ENCODE data around the gene SFTPB. TPM values are rescaled to one million over a fixed set of nuclear protein-coding genes. Genes with fewer than 3 reads are reported as not detected.
"Not testable (repeated sequence)": the region's sequence is repeated elsewhere in the genome, so short reads cannot be mapped to it uniquely, and the experiment has no call there.

Gene SFTPB
- under 1 TPM; 0.16 to 0.77 (median 0.30) TPM for total RNA-seq

DNA sequence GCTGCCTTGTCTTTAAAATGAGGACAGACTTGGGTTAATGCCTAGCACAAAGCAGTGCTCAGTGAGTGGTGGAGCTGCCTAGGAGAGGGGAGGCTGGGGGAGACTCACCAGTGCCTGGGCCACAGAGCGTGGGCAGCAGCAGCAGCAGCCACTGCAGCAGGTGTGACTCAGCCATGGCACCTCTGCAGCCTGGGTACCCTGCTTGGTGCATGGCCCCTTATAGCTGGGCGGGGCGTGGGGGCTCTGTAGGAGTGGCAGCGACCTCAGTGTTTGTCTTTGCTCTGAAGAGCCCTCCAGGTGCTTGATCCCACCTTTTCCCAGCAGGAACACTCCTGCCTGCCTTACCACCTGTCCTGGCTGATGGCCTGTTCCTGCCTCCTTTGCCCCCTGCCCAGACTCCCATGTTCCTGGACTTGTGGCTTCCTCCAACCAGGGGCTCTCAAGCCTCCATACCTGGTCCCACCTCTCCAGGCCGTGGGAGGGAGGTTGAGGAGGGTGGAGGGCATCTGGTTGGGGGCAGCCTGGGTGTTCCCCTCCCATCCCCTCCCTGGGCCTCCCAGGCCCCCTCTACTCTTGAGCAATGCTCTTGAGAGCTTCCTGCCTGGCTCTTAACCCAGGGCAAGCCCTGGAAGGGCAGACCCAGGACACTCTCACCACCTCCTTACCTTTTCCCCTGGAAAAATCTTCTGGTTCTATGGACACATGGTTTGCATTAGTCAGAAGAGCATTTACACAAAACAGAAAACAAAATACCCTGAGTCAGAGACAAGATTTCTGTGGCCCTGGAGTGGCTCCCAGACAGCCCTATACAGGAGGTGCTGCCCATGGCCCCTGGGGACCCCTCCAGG, at the start of gene SFTPB:
Gene SFTPB (minus strand): TSS at position 191 of the 848 bp plus-strand sequence. CDS start 16 bp downstream, at position 175.
- in situ Hi-C loops (cut with MboI; ENCODE audit: low pct_unique_long_range_greater_than_20kb in 2 of 9, low sequenced_read_pairs in 9 of 9, unreplicated experiment in 9 of 9), result no loop called here
- Histone ChIP-seq H3K4me1 (replicated peaks in 1 of 2) (no peaks in the 10 kb centered on the region), H3K27ac (no peak within 1 kb of the TSS), H3K4me3 (no peak within 1 kb of the TSS)
- peak in 3 of 8 experiments; percentile 19 to 83 (median 80) for ATAC-seq (replicated peaks in 6 of 8)
- WGBS, 10 experiments, result 60 to 100% (median 81%) methylated on average over 1 to 2 of the region's 5 CpGs; no CpG with 5 or more reads in 4 of the 10 experiments

GRCh38 chr2:85717308-85718008, 49.5 kb upstream of the SFTPB start:
- Histone ChIP-seq H3K27ac (no peak overlapping the region), H3K4me1 (replicated peaks in 1 of 2) (no peaks in the 10 kb centered on the region), H3K4me3 (no peak overlapping the region)
- in situ Hi-C loops (cut with MboI; ENCODE audit: low pct_unique_long_range_greater_than_20kb in 2 of 9, low sequenced_read_pairs in 9 of 9, unreplicated experiment in 9 of 9), result loop anchor here in 1 of 9 experiments (25.0 kb wide), 1 partner anchor 95 kb away; no protein-coding TSS in a partner anchor
- WGBS, 10 experiments, result 6 to 87% (median 73%) methylated on average over 1 to 15 of the region's 15 CpGs
- peak in 3 of 8 experiments; percentile 96 to 99 (median 97) for ATAC-seq (replicated peaks in 6 of 8)

DNA sequence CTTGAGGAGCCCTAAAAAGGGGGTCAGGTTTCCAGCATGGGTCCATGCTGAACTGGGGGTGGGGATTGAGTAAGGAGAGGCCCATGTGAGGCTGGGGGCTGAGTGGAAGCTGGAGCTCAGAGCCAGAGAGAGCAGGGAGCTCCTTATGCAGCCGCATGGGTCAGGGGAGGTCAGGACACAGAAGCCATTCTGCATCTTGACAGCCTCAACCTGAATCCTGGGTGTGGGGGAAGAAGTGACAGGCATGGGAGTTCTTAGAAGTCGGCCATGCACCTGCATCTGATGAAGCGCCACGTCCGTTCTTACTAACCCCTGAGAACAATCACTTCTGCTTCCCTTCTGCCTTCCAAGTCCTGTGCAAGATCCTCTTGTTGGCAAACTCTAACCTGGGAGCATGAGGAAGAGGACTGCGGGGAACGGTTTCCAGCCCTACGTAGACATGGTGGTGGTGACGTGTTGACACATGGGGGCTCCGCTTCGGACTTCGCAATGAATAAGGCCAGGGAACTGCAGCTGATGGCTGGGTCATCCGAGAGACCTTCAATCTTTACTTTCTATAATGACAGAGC, 48.4 kb upstream of the SFTPB start:
- H3K4me1 ChIP-seq (replicated peaks in 1 of 2), result no peaks in the 10 kb centered on the region
- in situ Hi-C loops (cut with MboI; ENCODE audit: low pct_unique_long_range_greater_than_20kb in 2 of 9, low sequenced_read_pairs in 9 of 9, unreplicated experiment in 9 of 9), result loop anchor here in 1 of 9 experiments (25.0 kb wide), 1 partner anchor 96 kb away; no protein-coding TSS in a partner anchor
- no peak overlapping the region for H3K4me3 ChIP-seq
- no peak overlapping the region for H3K27ac ChIP-seq
- 80 to 100% (median 94%) methylated on average over 1 to 9 of the region's 13 CpGs; no CpG with 5 or more reads in 2 of the 10 experiments for WGBS, 10 experiments
- ATAC-seq (replicated peaks in 6 of 8), result no peak

- ATAC-seq (replicated peaks in 6 of 8), result no peak
- no peaks in the 10 kb centered on the region for H3K4me1 ChIP-seq (replicated peaks in 1 of 2)
- in situ Hi-C loops (cut with MboI; ENCODE audit: low pct_unique_long_range_greater_than_20kb in 2 of 9, low sequenced_read_pairs in 9 of 9, unreplicated experiment in 9 of 9), result loop anchor here in 1 of 9 experiments (25.0 kb wide), 1 partner anchor 97 kb away; no protein-coding TSS in a partner anchor
- 67 to 89% (median 78%) methylated on average over 1 to 8 of the region's 8 CpGs for WGBS, 10 experiments
- no peak overlapping the region for H3K4me3 ChIP-seq
- no peak overlapping the region for H3K27ac ChIP-seq
Observed at GRCh38 chr2:85714841-85715240, 46.8 kb upstream of the SFTPB start.

GRCh38 chr2:85714421-85714820, 46.4 kb upstream of the SFTPB start:
- WGBS, 10 experiments, result 36 to 93% (median 79%) methylated on average over 2 to 7 of the region's 7 CpGs; no CpG with 5 or more reads in 4 of the 10 experiments
- H3K4me1 ChIP-seq (replicated peaks in 1 of 2); H3K27ac ChIP-seq; H3K4me3 ChIP-seq; ATAC-seq (replicated peaks in 6 of 8): not testable (repeated sequence)
- in situ Hi-C loops (cut with MboI; ENCODE audit: low pct_unique_long_range_greater_than_20kb in 2 of 9, low sequenced_read_pairs in 9 of 9, unreplicated experiment in 9 of 9), result loop anchor here in 1 of 9 experiments (25.0 kb wide), 1 partner anchor 98 kb away; no protein-coding TSS in a partner anchor

DNA sequence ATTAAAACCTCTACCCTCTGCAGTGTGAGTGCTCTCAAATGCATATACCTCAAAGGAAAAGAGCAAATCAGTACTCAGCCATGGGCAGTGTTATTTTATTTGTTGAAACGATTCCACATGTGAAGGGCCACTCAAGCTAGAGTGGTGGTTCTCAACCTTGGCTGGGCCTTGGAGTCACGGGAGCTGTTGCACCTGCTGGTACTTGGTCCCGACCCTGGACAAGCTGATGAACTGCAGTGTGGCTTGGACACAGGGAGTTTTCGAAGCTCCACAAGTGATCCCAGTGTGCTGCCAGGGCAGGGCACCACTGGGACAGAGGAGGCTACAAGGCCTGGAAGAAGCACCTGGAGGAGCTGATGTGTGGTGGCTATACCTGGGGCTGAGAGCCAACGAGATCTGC, 45.8 kb upstream of the SFTPB start:
- H3K27ac ChIP-seq, result no peak overlapping the region
- no peak for ATAC-seq (replicated peaks in 6 of 8)
- H3K4me3 ChIP-seq, result no peak overlapping the region
- no peaks in the 10 kb centered on the region for H3K4me1 ChIP-seq (replicated peaks in 1 of 2)
- in situ Hi-C loops (cut with MboI; ENCODE audit: low pct_unique_long_range_greater_than_20kb in 2 of 9, low sequenced_read_pairs in 9 of 9, unreplicated experiment in 9 of 9), result loop anchor here in 1 of 9 experiments (25.0 kb wide), 1 partner anchor 98 kb away; no protein-coding TSS in a partner anchor
- WGBS, 10 experiments, result 14 to 86% (median 75%) methylated on average over 1 to 4 of the region's 5 CpGs; no CpG with 5 or more reads in 3 of the 10 experiments

GRCh38 chr2:85712849-85713612, 45.0 kb upstream of the SFTPB start:
- 25 to 93% (median 71%) methylated on average over 1 to 5 of the region's 9 CpGs; no CpG with 5 or more reads in 4 of the 10 experiments for WGBS, 10 experiments
- ATAC-seq (replicated peaks in 6 of 8), result peak in 3 of 8 experiments; percentile 38 to 95 (median 76)
- in situ Hi-C loops (cut with MboI; ENCODE audit: low pct_unique_long_range_greater_than_20kb in 2 of 9, low sequenced_read_pairs in 9 of 9, unreplicated experiment in 9 of 9), result loop anchor here in 1 of 9 experiments (25.0 kb wide), 1 partner anchor 99 kb away; no protein-coding TSS in a partner anchor

GRCh38 chr2:85712336-85712735, 44.3 kb upstream of the SFTPB start:
- no peak overlapping the region for H3K4me3 ChIP-seq
- ATAC-seq (replicated peaks in 6 of 8), result no peak
- H3K4me1 ChIP-seq (replicated peaks in 1 of 2), result no peaks in the 10 kb centered on the region
- whole genome bisulfite sequencing, 10 experiments, result 45 to 100% (median 75%) methylated on average over 1 to 5 of the region's 15 CpGs; no CpG with 5 or more reads in 3 of the 10 experiments
- in situ Hi-C loops (cut with MboI; ENCODE audit: low pct_unique_long_range_greater_than_20kb in 2 of 9, low sequenced_read_pairs in 9 of 9, unreplicated experiment in 9 of 9), result loop anchor here in 1 of 9 experiments (25.0 kb wide), 1 partner anchor 100 kb away; no protein-coding TSS in a partner anchor
- H3K27ac ChIP-seq, result no peak overlapping the region

More at GRCh38 chr2:85712849-85713612, 45.0 kb upstream of the SFTPB start:
- H3K27ac ChIP-seq, result no peak overlapping the region
- no peaks in the 10 kb centered on the region for H3K4me1 ChIP-seq (replicated peaks in 1 of 2)
- no peak overlapping the region for H3K4me3 ChIP-seq

GRCh38 chr2:85711578-85712060, 43.6 kb upstream of the SFTPB start:
- 40 to 100% (median 80%) methylated on average over 1 to 2 of the region's 8 CpGs; no CpG with 5 or more reads in 5 of the 10 experiments for whole genome bisulfite sequencing, 10 experiments

DNA sequence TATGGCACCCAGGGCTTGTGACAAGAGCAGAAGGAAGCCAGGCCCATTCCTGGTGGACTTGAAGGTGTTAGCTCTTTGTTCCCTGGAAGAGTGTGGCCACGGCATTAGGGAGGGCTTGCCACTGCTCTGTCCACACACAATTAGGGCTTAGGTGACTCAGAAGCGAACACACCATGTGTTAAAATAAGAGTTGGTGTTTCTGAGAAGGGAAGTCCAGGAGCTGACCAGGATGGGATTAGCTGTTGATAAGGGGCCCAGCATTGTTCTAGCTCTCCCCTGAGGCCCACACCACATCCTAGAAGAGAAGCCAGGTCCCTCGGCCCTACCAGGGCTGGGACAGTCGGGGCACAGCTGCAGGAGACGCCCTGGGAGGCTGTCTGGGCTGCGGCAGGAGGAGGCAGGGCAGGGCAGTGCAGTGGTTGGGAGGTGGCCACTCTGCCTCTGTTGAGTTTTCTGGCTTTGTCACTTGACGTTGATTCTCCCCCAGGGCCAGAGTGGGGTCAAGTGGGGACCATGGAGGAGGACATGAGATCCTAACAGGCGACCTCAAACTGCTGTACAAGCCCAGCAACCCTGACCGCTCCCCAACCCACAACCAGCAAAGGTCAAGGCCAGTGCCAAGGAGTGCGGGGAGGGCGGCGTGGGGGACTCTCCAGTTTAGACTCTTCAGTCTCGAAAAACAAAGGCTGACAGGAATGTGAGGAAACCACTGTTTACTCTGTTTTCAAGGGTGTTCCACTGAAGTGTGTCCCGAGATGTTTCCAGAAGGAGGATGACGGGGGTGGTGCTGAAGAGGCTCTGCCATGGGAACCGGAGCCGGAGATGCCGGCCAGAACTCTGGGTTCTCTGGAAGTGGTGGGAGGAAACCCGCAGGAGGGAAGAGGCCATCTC, 42.9 kb upstream of the SFTPB start:
- peak in 2 of 8 experiments; percentile 60 to 81 for ATAC-seq (replicated peaks in 6 of 8)
- WGBS, 10 experiments, result 35 to 100% (median 70%) methylated on average over 1 to 13 of the region's 19 CpGs; no CpG with 5 or more reads in 1 of the 10 experiments
- Histone ChIP-seq H3K27ac (no peak overlapping the region), H3K4me3 (no peak overlapping the region), H3K4me1 (replicated peaks in 1 of 2) (no peaks in the 10 kb centered on the region)
- in situ Hi-C loops (cut with MboI; ENCODE audit: low pct_unique_long_range_greater_than_20kb in 2 of 9, low sequenced_read_pairs in 9 of 9, unreplicated experiment in 9 of 9), result loop anchor here in 1 of 9 experiments (25.0 kb wide), 1 partner anchor 101 kb away; no protein-coding TSS in a partner anchor

More at GRCh38 chr2:85711578-85712060, 43.6 kb upstream of the SFTPB start:
- no peak for ATAC-seq (replicated peaks in 6 of 8)
- Histone ChIP-seq H3K4me3 (no peak overlapping the region), H3K27ac (no peak overlapping the region), H3K4me1 (replicated peaks in 1 of 2) (no peaks in the 10 kb centered on the region)
- in situ Hi-C loops (cut with MboI; ENCODE audit: low pct_unique_long_range_greater_than_20kb in 2 of 9, low sequenced_read_pairs in 9 of 9, unreplicated experiment in 9 of 9), result loop anchor here in 1 of 9 experiments (25.0 kb wide), 1 partner anchor 101 kb away; no protein-coding TSS in a partner anchor

DNA sequence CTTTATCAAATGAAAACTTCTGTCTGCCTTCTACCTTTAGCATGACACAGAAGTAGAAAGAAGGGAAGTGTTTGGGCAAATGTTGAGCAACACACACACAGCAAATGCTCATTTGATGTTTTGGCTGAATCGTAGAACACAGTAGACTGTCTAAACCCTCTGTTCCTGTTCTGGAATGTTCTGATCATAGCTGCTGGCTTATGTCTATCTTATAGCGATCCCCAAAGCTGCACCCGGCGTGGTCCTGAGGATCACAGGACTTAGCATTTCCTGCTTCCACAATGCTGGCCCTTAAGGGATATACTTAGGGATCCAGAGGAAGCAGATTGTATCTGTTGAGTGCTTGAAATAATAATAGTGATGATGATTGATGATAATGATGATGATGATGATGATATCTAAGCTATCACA, 41.4 kb upstream of the SFTPB start:
- in situ Hi-C loops (cut with MboI; ENCODE audit: low pct_unique_long_range_greater_than_20kb in 2 of 9, low sequenced_read_pairs in 9 of 9, unreplicated experiment in 9 of 9), result loop anchor here in 1 of 9 experiments (25.0 kb wide), 1 partner anchor 103 kb away; no protein-coding TSS in a partner anchor
- no peak for ATAC-seq (replicated peaks in 6 of 8)
- no peak overlapping the region for H3K4me3 ChIP-seq
- no peak overlapping the region for H3K27ac ChIP-seq
- no peaks in the 10 kb centered on the region for H3K4me1 ChIP-seq (replicated peaks in 1 of 2)
- WGBS, 10 experiments, result 36 to 97% (median 63%) methylated on average over 1 to 4 of the region's 4 CpGs; no CpG with 5 or more reads in 3 of the 10 experiments
